IPS DF 19.7 (cell line): Measurements from ENCODE around the gene ZNF428.
"Not testable (repeated sequence)": the region's sequence is repeated elsewhere in the genome, so short reads cannot be mapped to it uniquely, and the experiment has no call there.

Experiments used
- DNase-seq: peaks from one replicate; pipeline ENCODE4 v3.0.0-alpha.2; 2013; ENCODE audit warnings: low read depth, low spot score

The ZNF428 gene, protein sequence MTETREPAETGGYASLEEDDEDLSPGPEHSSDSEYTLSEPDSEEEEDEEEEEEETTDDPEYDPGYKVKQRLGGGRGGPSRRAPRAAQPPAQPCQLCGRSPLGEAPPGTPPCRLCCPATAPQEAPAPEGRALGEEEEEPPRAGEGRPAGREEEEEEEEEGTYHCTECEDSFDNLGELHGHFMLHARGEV

DNA sequence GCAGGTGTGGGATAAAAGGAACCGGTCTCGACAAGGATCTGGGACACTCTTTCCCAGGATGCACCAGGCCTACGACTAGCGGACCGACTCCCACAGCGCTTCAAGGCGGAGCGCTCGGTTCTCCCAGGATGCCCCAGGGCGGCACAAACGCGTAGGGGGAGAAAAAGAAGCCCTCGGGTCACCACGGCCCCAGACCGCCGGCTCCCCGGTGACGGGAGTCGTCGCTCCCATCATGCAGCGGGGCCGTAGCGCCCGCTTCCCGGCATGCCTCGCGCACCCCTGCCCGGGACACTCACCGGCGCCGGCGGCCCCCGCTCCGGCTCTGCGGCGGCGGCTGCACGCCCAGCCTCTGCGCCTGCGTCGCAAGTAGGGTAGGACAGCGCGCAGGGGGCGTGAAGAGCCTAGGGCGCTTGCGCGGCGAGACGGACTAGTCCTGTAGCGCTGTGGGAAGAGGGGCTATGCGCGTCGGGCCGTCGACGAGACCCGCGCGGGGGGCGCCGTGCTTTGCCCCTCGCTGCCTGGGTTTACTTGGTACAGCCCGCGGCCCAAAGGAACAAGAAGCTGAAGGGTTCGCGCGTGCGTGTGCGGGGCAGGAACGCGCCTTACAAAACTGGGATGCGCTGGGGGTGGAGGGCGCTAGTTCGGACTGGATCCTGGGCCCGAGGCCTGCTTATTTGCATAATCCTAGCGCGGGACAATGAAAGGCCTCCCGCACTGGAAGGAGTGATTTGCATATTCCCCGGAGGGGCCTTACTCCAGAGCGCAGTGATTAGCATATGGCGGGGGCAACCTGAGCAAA, at the start of gene ZNF428:
Gene ZNF428, minus strand, starts transcription at position 368 of the 799 bp plus-strand sequence. CDS start 5,325 bp downstream, outside the sequence.
- DNase-seq, result peak; percentile 84

DNA sequence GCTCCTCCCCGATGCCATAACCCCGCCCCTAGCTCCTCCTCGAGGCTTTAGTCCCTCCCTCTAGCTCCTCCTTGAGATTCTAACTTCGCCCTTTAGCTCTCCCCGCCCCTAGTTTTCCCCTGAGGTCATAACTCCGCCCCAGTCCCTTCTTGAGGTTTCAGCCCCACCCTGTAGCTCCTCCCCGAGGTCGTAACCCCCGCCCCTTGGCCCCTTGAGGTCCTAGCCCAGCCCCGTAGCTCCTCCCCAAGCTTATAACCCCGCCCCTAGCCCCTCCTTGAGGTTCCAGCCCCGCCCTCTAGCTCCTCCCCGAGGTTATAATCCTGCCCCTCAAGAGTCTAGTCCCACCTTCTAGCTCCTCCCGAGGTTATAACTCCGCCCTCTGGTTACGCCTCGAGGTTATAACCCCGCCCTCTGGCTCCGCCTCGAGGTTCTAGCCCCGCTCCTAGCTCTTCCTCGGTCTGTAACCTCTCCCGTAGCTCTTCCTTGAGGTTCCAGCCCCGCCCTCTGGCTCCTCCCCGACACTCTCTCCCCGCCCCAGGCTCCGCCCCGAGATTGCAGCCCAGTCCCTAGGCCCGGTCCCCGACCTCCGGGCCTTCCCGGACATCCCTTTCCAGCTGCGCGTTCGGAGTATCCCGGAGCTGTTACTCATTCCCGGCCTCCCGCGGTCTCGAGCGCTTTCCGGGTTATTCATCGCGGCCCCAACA, 49.1 kb upstream of the ZNF428 start:
- DNase-seq, result peak; percentile 86

DNA sequence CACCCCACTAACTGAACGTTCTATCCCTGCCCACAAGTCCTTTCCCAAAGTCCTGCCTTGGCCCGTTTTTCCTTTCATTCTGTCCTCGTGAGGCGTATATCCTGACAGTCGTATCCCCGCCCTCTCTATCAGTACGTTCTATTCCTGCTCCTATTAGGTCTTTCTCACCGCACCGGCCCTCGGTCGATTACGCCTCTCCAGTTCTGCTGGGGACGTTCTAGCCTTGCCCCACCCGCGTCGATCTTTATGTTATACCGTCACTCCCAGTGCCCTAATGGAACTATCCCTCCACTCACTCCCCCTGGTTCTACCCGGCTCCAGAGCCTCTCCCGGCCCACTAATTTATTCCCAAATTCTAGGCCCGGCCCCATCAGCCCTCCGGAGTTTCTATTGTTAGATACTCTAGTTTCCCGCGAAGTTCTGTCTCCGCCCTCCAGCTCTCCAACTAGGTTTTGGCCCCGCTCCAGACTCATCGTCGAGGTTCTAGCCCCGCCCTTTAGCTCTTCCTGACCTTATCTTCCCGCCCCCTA, 48.5 kb upstream of the ZNF428 start:
- peak; percentile 83 for DNase-seq

DNA sequence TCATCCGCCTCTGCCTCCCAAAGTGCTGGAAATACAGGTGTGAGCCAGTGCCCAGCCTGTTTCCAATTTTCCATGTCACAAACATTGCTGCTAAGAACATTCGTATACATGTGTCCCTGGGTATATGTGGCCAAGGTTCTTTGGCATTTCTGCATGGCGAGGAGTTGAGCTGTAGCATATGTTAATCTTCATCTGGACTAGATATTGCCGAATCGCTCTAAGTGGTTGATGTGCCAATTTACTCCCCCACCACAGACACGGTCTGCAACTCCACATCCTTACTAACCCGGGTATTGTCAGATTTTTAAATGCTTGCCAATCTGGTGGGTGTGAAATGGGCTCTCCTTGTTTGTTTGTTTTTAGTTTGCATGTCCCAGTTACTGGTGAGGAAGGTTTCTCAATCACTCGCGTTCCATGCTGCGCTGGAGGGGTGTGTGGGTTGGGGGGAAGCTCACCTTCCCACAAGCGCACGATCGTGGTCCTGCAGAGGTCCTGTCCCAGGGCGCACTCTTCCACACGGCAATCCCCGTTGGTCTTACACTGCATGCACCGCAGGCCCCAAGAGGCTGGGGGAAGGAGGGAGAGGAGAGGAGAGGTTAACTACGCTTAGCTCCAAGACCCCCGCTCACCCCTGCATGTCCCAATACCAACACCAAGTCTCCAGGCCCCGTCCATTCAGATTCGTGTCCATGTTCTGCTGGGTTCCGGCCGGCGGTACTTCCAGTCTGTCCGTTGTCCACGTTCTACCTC, 47.9 kb upstream of the ZNF428 start:
- DNase-seq, result no peak

DNA sequence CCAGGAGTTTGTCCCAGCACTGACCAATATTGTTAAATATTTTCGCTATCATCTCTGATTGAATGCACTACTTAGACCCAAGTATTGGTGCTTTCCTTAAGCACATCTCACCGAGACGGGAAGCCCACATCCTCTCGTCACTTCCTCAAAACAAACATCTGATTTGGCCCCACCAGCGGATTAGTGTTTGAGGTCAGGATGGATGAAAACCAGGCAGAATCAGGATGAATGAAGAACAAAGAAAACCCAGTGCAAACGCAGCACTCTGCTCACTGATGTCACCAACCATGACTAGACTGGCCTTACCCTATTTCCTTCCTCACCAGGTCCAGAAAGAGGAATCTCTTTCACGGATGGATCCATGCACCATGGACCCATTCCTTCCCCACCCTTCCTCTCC, 44.6 kb upstream of the ZNF428 start:
- no peak for DNase-seq

DNA sequence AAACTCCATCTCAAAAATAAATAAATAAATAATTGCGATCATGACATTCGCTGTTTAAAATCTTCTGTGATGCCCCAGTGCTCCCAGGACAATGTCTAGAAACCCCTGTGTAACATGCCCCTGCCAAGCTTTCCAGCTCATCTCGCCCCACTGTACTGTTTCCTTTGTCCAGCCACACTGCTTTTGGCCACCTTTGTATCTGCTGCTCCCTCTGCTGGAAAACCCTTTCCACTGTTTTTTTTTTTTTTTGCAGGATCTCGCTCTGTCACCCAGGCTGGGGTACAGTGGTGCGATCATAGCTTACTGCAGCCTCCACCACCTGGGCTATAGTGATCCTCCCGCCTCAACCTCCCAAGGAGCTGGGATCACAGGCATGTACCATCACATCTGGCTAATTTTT, 43.1 kb upstream of the ZNF428 start:
- DNase-seq, result no peak

DNA sequence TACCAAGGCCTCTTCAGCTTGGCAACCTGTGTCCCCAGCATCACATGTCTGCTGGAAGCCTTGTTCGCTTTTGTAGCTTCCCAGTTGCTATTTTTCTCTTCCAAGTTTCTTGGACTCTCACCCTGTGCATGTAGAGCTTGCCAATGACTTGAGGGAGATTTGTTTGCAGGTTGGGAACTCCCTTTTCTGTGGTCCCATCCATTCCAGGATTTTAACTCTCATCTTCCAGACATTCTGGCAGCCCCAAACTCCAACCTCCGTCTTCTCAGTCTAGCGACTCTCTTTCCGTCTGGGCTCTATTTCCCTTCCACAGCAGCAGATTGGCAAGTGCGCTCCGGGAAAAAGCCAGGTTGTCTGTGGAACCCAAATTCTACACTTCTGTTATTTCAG, 41.5 kb upstream of the ZNF428 start:
- no peak for DNase-seq

DNA sequence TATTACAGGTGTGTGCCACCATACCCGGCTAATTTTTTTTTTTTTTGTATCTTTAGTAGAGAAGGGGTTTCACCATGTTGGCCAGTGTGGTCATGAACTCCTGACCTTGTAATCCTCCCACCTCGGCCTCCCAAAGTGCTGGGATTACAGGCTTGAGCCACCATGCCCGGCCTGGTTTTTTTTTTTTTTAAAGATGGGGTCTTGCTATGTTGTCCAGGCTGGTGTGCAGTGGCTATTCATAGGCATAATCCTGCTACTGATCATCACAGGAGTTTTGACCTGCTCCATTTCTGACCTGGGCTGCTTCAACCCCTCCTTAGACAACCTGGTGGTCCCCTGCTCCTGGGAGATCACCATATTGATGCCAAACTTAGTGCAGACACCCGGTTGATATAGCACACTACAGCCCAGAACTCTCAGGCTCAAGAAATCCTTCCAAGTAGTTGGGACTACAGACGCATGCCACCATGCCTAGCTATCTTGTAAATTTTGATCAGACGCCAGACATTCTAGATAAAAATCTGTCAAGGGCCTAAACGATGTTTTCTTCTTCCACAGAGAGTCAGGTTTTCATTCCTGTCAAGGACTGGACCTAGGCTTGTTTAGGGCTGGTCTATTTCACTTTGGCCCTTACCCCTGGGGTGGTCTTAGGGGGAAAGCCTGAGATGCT, 41.0 kb upstream of the ZNF428 start:
- DNase-seq, result no peak

DNA sequence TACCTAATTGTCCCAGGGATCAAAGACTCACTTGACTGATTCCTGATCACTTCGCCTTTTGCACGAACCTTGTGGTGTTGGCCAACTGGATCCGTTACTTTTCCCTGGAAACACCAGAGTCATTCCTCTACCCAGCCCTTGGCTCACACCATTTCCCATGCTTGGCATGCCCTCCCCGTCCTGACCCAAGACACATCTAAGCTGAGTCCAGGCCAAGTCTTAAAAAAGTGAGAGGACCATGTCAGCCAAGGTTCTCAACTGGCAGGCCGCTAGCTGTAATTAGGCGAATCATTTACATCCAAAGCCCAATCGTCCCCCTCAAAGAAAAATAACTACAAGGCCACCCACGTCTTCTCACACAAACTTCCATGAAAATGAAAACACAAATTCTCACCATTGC, 39.1 kb upstream of the ZNF428 start:
- no peak for DNase-seq

DNA sequence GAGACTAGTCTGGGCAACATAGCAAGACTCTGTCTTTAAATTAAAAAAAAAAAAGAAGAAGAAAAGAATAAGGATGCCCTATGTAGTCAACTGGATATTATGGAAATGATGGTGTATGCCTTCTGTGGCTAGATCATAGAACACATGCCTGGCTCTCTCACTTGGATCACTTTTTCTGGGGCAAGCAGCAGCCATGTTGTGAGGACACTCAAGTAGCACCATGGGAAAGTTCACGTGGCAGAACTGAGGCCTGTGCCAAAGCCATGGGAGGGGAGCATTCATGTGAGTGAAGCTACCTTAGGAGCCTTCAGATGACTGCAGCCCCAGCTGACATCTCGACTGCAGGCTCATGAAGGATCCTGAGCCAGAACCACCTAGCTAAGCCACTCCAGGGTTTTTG, 38.6 kb upstream of the ZNF428 start:
- DNase-seq, result no peak

DNA sequence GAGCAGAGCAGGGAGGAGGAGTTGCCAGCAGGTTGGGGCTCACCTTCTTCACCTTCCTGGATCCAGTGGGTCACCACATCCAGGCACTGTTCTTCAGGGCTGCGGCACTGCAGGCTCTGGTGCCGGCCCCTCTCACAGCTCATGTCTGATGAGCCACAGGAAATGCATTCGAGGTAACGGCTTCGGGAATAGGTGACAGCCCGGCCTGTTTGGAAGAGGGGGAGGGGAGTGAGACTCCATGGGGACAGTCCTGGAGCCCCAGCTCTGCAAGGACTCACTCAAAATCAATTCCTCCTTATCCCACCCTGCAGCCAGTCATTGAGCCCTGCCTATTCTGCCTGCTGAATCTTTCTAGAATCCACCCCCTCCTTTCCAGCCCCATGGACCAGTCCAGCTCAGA, 37.0 kb upstream of the ZNF428 start:
- no peak for DNase-seq

DNA sequence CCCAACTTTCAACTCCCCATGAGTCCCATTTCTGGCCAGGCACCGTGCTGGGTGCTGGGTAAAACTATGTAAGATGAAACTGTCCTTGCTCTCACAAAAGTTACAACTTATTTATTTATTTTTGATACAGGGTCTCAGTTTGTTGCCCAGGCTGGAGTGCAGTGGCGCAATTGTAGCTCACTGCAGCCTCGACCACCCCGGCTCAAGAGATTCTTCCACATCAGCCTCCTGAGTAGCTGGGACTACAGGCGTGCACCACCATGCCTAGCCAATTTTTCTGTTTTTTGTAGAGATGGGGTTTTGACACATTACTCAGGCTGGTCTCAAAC, 33.1 kb upstream of the ZNF428 start:
- DNase-seq, result no peak

DNA sequence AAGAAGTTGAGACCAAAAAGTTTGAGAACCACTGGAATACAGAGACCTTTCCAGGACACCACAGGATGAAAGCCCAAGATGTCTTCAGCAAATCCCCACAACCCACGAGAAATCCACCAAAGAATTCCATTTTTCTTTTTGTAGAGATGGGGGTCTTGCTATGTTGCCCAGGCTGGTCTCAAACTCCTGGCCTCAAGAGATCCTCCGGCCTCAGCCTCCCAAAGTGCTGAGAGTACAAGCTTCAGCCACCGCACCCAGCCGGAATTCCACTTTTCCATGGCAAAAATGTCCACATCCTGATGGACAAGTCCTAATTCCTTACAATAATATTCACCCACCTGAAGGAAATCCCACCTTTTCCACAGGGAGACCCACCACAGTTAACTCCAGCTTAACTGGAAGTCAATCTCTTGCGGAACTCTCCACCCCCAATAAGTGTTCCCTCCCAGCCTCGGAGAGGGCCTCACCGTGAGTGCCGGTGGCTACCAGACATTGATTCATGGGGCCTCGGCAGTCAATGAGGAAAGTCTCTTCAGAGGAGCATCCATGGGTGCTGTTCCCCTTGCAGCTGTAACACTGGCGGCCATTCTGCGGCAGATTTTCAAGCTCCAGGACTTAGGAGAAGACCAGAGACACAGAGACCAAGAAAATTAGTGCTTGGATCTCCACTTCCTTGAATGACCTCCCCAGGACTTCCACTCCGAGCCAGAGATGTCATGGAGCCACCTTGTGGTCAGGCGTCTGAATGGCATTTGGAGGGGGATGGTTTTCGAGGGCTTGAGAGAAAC, 32.5 kb upstream of the ZNF428 start:
- DNase-seq, result no peak

DNA sequence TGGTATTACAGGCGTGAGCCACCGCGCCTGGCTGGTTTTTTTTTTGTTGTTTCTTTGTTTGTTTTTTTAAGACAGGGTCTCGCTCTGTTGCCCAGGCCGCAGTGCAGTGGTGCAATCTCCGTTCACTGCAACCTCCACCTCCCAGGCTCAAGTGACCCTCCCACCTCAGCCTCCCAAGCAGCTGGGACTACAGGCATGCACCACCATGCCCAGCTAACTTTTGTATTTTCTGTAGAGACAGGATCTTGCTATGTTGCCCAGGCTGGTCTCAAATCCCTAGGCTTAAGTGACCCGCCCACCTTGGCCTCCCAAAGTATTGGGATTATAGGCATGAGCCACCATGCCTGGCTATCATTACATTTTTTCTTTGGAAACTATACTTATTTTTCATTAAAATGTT, 30.8 kb upstream of the ZNF428 start:
- not testable (repeated sequence) for DNase-seq

DNA sequence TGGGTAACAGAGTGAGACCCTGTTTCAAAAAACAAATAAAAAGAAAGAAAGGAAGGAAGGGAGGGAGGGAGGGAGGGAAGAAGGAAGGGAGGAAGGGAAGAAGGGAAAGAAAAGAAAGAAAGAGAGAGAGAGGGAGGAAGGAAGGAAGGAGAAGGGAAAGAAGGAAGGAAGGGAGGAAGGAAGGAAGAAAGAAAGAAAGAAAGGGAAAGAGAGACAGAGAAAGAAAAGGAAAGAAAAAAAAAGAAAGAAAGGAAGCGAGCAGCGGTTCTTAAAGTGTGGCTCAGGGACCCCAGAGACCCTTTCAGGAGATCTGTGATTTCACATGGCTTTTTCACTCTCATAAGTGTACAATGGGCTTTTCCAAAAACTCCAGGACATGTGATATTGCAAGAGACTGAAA, 30.1 kb upstream of the ZNF428 start:
- no peak for DNase-seq

DNA sequence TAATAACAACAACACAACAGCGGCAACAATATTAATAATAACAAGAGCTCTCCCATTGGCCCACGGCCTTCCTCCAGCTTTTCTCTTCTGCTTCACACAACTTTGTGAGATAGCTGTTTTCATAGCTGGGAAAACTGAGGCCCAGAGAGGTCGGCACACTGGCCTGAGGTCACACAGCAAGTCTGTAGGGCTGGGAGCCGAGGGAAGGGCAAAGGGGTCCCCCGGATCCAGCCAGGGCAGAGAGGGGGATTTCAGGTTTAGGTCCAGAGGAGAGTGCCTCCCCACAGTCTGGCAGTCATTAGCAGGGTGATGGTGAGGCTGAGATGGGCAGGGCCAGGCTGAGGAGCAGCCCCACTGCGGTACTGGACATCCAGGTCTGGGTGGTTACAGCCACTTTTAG, 29.2 kb upstream of the ZNF428 start:
- no peak for DNase-seq

DNA sequence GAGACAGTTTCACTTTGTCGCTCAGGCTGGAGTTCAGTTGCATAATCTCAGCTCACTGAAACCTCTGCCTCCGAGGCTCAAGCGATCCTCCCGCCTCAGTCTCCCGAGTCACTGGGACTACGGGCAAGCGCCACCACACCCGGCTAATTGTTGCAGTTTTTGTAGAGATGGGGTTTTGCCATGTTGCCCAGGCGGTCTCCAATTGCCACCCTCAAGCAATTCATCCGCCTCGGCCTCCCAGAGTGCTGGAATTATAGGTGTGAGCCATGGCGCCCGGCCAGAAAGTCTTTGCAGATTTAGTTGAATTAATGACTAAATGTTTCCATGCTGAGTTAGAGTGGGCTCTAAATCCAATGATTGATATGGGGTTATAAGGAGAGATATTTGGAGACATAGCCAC, 24.8 kb upstream of the ZNF428 start:
- DNase-seq, result no peak

DNA sequence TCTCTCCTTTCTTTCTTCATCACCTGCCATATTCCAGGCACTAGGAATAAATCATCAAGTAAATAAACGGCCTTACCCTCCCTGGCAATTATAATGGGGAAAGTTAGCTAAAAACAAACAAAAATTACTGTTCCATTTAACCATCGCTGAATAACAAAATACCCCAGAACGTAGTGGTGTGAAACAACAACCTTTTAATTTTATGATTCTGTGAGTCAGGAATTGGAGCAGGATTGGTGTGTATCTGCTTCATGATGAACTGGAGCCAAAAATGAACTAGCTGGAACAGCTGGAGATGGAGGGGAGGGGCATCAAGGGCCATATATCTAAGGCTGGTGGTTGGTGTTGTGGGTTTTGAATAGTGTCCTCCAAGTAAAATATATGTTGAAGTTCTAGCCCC, 23.9 kb upstream of the ZNF428 start:
- DNase-seq, result no peak

DNA sequence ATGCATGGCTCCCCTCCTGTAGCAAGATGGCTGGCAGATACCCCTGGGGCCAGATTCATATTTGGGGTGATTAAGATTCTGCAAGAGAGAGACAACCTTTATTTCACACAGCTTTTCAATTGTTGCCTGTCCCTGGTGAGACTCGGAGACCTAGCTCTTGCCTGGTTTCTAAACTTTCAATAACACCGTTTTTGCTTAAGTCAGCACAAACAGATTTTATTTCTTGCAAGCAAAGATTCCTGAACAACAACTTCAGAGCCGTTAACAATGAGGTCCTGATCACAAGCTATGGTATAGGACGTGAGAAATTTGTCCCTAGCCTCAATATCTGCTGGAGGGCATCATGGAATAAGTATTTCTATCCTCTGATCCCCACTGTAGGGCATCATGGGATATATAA, 23.1 kb upstream of the ZNF428 start:
- no peak for DNase-seq

DNA sequence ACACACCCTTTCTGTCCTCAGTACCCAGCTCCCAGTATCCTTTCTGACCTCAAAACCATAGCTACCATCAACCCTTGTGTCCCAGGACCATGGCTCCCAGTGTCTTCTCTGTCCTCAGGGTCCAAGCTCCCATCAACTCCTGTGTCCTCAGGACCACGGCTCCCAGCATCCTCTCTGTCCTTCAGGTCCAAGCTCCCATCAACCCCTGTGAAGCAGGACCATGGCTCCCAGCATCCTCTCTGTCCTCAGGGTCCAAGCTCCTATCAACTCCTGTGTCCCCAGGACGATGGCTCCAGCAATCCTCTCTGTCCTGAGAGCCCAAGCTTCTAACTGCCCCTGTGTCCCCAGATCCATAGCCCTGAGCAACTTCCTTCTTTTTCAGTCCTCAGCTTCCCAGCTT, 21.9 kb upstream of the ZNF428 start:
- DNase-seq, result no peak

DNA sequence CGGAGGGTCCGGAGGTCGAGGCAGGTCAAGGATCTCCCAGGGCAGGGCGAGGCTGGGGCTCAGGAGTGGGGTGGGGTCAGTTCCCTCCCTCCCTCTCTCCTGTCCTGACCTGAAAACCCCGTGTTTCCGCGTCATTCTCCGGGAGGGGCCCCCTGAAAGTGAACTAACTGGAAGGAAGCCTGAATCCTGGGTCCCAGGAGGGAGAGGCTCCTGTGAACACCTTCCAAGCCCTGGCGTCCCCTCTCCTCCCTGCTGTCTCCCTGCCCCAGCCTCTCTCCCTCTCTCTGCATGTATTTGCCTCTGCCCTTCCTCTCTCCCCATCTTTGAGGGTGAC, 21.0 kb upstream of the ZNF428 start:
- no peak for DNase-seq
